Astrocyte (in vitro differentiated cells and primary cell): ENCODE results near the gene TSHZ1. TPM values are rescaled to one million over a fixed set of nuclear protein-coding genes. Genes with fewer than 3 reads are reported as not detected.

Source experiments
- DNase-seq: peaks from one replicate; pipeline ENCODE4 v3.0.0-alpha.2; 2010; ENCODE audit warnings: low read depth
- FAIRE-seq: peaks from 2 replicates; lab custom pipeline; 2011; peaks lifted over from hg19 to GRCh38; lab: Jason Lieb, UNC
- H2AFZ ChIP-seq: 2 replicates; pipeline ENCODE4 v1.6.0; 2012; ENCODE audit warnings: low read depth, low read length, inconsistent platforms
- H3K27ac ChIP-seq: 2 replicates; pipeline ENCODE4 v1.5.1; 2011; ENCODE audit warnings: low read depth, low read length, inconsistent platforms
- H3K27me3 ChIP-seq: 2 replicates; pipeline ENCODE4 v1.6.0; 2011; ENCODE audit warnings: low read length, inconsistent platforms; ENCODE audit not compliant: insufficient read depth
- H3K36me3 ChIP-seq: 2 replicates; pipeline ENCODE4 v1.5.1; 2011; ENCODE audit warnings: low read length, inconsistent platforms; ENCODE audit not compliant: insufficient read depth
- H3K4me1 ChIP-seq: 2 replicates; pipeline ENCODE4 v1.5.1; 2011; ENCODE audit warnings: low read length, inconsistent platforms; ENCODE audit not compliant: insufficient read depth
- H3K4me2 ChIP-seq: 2 replicates; pipeline ENCODE4 v1.6.0; 2012; ENCODE audit warnings: low read length, inconsistent platforms
- H3K4me3 ChIP-seq: 2 replicates; pipeline ENCODE4 v1.5.1; 2011; ENCODE audit warnings: low read depth, mild to moderate bottlenecking, low read length, inconsistent platforms; ENCODE audit not compliant: insufficient read depth
- H3K79me2 ChIP-seq: 2 replicates; pipeline ENCODE4 v1.6.0; 2012; ENCODE audit warnings: mild to moderate bottlenecking, low read length, inconsistent platforms; ENCODE audit not compliant: insufficient read depth
- H3K9ac ChIP-seq: 2 replicates; pipeline ENCODE4 v1.6.0; 2012; ENCODE audit warnings: mild to moderate bottlenecking, low read length, inconsistent platforms
- H3K9me3 ChIP-seq: 2 replicates; pipeline ENCODE4 v1.5.1; 2012; ENCODE audit warnings: low read depth, mild to moderate bottlenecking, low read length, inconsistent platforms; ENCODE audit not compliant: insufficient read depth
- H4K20me1 ChIP-seq: 2 replicates; pipeline ENCODE4 v1.6.0; 2012; ENCODE audit warnings: low read length, inconsistent platforms; ENCODE audit not compliant: insufficient read depth
- H3K27ac Mint-ChIP-seq: one replicate; pipeline ENCODE4 v1.8.0; 2021; ENCODE audit warnings: mild to moderate bottlenecking, mixed read lengths; ENCODE audit not compliant: unreplicated experiment
- H3K27me3 Mint-ChIP-seq: one replicate; pipeline ENCODE4 v1.8.0; 2021; ENCODE audit warnings: low read depth, mixed read lengths; ENCODE audit not compliant: unreplicated experiment
- H3K36me3 Mint-ChIP-seq: one replicate; pipeline ENCODE4 v1.8.0; 2021; ENCODE audit warnings: low read depth, mixed read lengths; ENCODE audit not compliant: unreplicated experiment
- H3K4me1 Mint-ChIP-seq: one replicate; pipeline ENCODE4 v1.8.0; 2021; ENCODE audit warnings: low read depth, mixed read lengths; ENCODE audit not compliant: unreplicated experiment
- H3K4me3 Mint-ChIP-seq: one replicate; pipeline ENCODE4 v1.8.0; 2021; ENCODE audit warnings: mild to moderate bottlenecking, moderate library complexity, mixed read lengths; ENCODE audit not compliant: unreplicated experiment
- H3K9me3 Mint-ChIP-seq: one replicate; pipeline ENCODE4 v1.8.0; 2021; ENCODE audit warnings: mild to moderate bottlenecking, mixed read lengths; ENCODE audit not compliant: unreplicated experiment
- CTCF ChIP-seq: IDR thresholded peaks from 2 replicates; pipeline ENCODE4 v1.5.1; 2011; ENCODE audit warnings: low read depth, mild to moderate bottlenecking, inconsistent platforms, low read length, moderate library complexity; ENCODE audit not compliant: insufficient read depth
- EZH2 ChIP-seq: IDR thresholded peaks from 2 replicates; pipeline ENCODE4 v1.6.1; 2012; ENCODE audit warnings: mild to moderate bottlenecking, low read length, inconsistent platforms; ENCODE audit not compliant: insufficient read depth
- total RNA-seq: library from RNA; stranded (reverse); gene quantifications from 2 replicates; pipeline ENCODE4 v1.2.1, GENCODE V29; 2021

The TSHZ1 gene
- total RNA-seq, 1 donor from 2014 or later, result 2.9 TPM

- H3K4me1 Mint-ChIP-seq, result no peaks in the 10 kb centered on the region
- H3K9me3 Mint-ChIP-seq, result peaks cover 2% of the 10 kb centered on the region
- Histone ChIP-seq H3K9me3 (no peaks in the 10 kb centered on the region), H3K4me2 (no peak overlapping the region), H3K27me3 (no peaks in the 10 kb centered on the region), H3K4me1 (no peaks in the 10 kb centered on the region), H3K79me2 (no peaks in the 10 kb centered on the region), H4K20me1 (no peaks in the 10 kb centered on the region), H3K4me3 (no peak overlapping the region), H3K9ac (no peak overlapping the region), H2AFZ (no peak overlapping the region), H3K27ac (no peak overlapping the region), H3K36me3 (no peaks in the 10 kb centered on the region)
- no peak overlapping the region for H3K4me3 Mint-ChIP-seq
- DNase-seq (no peak), FAIRE-seq (no peak)
- H3K27ac Mint-ChIP-seq, result no peak overlapping the region
- no peaks in the 10 kb centered on the region for H3K36me3 Mint-ChIP-seq
- H3K27me3 Mint-ChIP-seq, result peaks cover 18% of the 10 kb centered on the region
- TF ChIP-seq CTCF, result no peak
- TF ChIP-seq EZH2, result no peak
Measured at GRCh38 chr18:75170022-75170789, 40.4 kb upstream of the TSHZ1 start.

GRCh38 chr18:75170916-75171315 lies 39.7 kb upstream of the TSHZ1 start:
- Histone ChIP-seq H4K20me1 (no peaks in the 10 kb centered on the region), H3K27me3 (no peaks in the 10 kb centered on the region), H3K4me1 (no peaks in the 10 kb centered on the region), H3K36me3 (no peaks in the 10 kb centered on the region), H3K4me2 (no peak overlapping the region), H3K27ac (no peak overlapping the region), H3K9me3 (no peaks in the 10 kb centered on the region), H3K79me2 (no peaks in the 10 kb centered on the region), H2AFZ (no peak overlapping the region), H3K9ac (no peak overlapping the region), H3K4me3 (no peak overlapping the region)
- FAIRE-seq, result no peak
- H3K27ac Mint-ChIP-seq, result no peak overlapping the region
- H3K4me1 Mint-ChIP-seq, result no peaks in the 10 kb centered on the region
- no peak for DNase-seq
- peaks cover 2% of the 10 kb centered on the region for H3K9me3 Mint-ChIP-seq
- H3K4me3 Mint-ChIP-seq, result no peak overlapping the region
- H3K36me3 Mint-ChIP-seq, result no peaks in the 10 kb centered on the region
- TF ChIP-seq EZH2 (no peak), CTCF (no peak)
- H3K27me3 Mint-ChIP-seq, result peaks cover 17% of the 10 kb centered on the region
